GM19240 (cell line): ENCODE data around the gene NRL.

Source experiments
- DNase-seq: peaks from one replicate; pipeline ENCODE4 v3.0.0; 2011; ENCODE audit warnings: low spot score; ENCODE audit not compliant: insufficient read length

The NRL gene

GRCh38 chr14:24080888-24081738 lies 33.6 kb downstream of the NRL start:
- DNase-seq: peak; percentile 82

DNA sequence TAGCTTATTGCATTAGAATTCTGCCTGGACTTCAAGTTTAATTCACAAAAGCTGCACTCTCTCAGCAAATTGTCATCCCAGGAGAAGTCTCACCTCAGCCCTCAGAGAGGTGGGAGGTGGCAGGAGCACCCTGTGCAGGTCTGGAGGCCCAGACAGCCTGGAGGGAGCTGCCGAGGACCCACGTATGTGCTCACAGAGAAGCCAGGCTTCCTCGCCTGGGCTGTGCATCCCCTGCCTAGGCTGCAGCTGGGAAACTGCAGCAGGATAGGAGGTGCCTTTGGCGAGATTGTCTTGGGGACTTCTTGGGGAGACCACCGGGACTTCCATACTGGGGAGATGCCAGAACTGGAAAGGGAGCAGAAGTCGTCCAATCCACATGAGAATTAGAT lies 34.6 kb downstream of the NRL start:
- no peak for DNase-seq

DNA sequence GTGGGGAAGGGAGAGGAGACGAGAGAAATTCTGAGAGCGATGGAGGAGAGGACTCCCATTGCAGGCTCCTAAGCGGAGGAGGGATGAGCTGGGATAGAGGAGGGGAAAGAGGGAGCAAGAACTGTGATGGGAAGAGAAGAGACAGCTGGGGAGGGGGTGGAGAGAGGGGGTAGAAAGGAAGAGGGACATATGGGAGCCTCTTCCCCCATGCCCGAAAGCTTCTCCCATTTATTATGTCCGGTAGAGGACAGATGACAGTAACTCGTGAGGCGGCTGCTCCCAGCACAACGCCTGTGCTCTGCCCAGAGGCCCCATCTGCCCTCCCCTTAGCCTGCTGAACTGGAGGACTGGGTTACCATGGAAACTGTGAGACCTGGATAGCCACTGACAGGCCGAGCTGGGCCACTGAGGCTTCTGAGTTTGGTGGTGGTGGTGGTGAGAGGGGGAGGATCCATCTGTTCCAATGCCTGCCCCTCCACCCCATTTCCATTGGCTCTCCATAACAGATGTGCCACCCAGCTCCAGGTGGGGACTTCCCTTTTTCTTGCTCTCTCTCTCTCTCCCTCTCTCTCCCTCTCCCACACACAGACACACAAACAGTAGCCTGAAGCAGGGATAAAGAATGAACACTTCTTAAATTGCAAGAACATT lies 35.1 kb downstream of the NRL start:
- DNase-seq: no peak

- no peak for DNase-seq
These were observed 36.6 kb downstream of the NRL start for GRCh38 chr14:24078146-24078545.

GRCh38 chr14:24077086-24077485 lies 37.7 kb downstream of the NRL start:
- no peak for DNase-seq

GRCh38 chr14:24076302-24076601 lies 38.5 kb downstream of the NRL start:
- DNase-seq: no peak

DNA sequence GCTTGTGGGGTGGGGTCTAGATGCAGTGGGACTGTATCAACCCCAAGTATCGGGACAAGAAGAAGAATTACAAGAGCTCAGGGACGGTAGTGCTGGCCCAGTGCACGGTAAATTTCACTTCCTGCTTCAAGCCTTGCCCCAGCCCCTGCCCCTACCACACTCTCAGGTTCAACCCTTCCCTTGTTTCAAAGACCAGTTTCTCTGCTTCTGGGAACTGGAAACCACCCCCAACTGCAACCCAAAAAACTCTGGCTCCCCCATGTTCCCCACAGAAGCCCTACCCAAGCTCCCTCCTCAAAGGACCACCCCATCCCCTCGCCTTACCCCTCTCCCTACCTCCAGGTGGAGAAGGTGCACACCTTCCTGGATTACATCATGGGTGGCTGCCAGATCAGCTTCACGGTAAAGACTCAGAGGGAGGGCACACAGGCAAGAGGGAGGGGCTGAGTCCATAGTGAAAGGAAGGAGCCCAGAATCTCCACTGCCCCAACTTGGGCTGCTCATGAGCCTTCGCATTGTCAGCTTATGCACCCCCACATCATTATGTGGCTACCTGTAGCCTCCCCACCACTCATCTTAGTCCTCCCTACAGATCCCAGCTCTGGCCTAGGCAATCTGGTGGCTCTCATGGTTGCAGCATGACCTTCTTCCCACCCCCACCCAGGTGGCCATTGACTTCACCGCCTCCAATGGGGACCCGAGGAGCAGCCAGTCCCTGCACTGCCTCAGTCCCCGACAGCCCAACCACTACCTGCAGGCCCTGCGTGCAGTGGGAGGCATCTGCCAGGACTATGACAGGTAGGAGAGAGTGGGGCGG lies 39.1 kb downstream of the NRL start:
- DNase-seq: peak; percentile 39

GRCh38 chr14:24074625-24075484 lies 39.9 kb downstream of the NRL start:
- no peak for DNase-seq

DNA sequence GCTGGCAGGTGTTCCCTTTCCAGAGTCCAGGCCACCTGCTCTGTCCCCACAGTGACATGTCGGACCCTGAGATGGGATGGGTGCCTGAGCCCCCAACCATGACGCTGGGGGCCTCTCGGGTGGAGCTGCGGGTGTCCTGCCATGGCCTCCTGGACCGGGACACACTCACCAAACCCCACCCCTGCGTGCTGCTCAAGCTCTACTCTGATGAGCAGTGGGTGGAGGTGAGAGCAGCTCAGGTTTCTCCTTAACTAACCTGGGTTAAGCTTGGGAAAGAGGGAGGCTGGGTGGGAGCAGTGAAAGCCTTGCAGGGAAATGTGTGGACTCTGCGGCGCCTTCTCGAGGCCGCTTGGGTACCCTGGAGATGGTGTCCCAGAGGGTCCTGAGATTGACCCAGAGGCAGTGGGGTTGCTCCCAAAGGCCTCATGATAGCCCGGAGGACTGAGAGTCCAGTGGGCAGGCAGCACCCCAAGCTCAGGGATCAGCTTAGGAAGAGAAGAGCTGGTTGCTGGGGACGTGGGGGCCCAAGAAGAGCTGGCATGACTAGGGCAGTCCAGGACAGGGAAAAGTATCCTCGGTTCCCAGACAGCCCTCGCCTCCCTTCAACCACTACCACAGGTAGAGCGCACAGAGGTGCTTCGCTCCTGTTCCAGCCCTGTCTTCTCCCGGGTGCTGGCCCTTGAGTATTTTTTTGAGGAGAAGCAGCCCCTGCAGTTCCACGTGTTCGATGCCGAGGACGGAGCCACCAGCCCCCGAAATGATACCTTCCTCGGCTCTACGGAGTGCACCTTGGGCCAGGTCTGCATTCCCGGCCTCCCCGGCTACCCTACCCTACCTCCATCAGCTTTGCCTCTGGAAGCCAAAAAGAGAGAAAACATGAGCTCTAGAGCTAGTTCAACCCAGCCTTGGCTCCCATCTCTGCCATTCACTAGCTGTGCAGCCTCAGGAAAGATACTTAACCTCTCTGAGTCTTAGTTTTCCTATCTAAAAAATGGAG lies 41.6 kb downstream of the NRL start:
- no peak for DNase-seq

DNA sequence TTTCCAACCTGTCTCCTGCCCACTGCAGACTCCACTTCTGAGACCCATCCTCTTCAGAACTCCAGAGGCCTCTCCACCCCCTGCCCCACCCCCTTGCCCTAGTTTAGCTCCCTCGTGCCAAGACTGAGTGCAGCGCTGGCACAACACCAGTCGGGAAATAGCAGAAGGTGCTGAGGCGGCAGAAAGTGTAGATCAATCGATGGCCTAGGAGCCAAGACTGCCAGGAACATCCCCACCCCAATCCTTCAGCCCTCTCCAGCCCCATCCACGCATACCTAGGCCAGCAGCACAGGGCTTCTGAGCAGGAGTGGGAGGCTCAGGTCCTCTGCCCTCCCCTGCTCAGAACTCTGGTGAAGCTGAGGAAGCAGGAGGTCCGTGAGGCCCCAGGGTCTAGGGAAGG lies 42.3 kb downstream of the NRL start:
- DNase-seq: no peak

- no peak for DNase-seq
These were observed 42.8 kb downstream of the NRL start for GRCh38 chr14:24071836-24072430.

DNA sequence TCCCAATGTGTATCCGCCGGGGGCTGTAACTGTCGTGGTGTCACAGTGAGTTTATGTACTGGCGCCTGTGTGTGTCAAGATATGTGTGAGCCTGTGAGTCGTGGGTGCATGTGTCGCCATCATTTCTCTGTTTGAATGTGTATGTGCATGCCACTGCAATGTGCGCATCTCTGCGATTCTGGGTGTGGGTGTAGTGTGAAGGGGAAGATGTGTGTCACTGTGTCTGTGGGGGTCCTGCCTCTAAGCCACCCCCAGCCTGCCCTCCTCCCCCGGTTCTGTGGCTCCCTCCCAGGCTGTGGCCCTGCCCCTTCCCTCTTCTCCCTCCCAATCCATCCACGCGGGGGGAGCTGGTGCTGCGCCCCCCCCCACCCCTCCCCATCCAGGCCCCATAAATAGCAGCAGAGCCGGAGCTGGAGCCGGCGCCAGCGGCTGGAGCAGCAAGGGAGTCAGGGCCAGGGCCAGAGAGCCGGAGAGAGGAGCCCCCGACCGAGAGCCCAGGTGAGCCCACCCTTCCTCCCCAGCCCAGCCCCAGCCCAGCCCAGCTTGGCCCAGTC lies 43.5 kb downstream of the NRL start, which contains the start of gene CPNE6:
CPNE6 (plus strand) TSS at position 419 of the 554 bp plus-strand sequence. CDS start 1,375 bp downstream, outside the sequence.
- no peak for DNase-seq

- no peak for DNase-seq
These were observed 44.2 kb downstream of the NRL start for GRCh38 chr14:24070285-24071143.

DNA sequence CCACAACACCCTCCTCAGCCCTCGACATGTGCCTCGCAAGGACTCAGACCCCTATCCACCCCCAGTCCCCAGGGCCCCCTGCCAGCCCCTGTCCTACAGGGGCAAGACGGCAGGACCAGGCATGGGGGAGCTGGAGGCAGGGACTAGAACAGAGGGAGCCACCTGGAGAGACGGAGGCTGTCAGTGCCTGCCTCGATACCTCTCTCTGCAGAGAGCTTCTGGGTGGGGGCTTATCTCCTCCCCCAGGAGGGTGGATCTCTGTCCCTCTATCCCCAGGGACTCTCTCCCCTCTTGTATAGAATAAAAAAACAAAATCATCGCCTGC lies 45.4 kb downstream of the NRL start:
- DNase-seq: no peak

DNA sequence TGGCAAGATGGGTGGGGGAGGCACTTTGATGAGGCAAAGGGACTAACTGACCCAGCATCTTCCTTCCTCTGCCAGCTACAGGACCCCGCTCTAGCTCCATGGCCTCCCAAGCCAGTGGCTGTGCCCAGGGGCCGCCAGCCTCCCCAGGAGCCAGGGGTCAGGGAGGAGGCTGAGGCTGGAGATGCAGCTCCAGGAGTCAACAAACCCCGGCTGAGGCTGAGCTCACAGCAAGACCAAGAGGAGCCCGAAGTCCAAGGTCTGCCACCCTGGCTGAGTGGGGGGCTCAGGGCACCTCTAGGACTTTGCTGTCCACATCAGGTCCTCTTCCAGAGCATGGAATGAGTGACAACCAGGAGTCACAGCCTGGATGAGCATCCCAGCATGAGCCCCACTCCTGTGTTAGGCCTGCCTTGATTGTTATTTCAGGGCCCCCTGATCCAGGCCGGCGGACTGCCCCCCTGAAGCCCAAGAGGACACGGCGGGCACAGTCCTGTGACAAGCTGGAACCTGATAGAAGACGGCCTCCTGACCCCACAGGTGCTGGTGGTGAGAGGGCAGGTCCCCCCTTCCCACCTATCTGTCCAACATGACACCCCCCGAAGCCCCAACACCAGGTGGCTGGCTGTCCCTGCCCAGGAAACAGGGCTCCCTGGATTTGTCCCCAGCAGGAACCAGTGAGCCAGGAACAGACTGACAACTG lies 45.9 kb downstream of the NRL start:
- DNase-seq: no peak

DNA sequence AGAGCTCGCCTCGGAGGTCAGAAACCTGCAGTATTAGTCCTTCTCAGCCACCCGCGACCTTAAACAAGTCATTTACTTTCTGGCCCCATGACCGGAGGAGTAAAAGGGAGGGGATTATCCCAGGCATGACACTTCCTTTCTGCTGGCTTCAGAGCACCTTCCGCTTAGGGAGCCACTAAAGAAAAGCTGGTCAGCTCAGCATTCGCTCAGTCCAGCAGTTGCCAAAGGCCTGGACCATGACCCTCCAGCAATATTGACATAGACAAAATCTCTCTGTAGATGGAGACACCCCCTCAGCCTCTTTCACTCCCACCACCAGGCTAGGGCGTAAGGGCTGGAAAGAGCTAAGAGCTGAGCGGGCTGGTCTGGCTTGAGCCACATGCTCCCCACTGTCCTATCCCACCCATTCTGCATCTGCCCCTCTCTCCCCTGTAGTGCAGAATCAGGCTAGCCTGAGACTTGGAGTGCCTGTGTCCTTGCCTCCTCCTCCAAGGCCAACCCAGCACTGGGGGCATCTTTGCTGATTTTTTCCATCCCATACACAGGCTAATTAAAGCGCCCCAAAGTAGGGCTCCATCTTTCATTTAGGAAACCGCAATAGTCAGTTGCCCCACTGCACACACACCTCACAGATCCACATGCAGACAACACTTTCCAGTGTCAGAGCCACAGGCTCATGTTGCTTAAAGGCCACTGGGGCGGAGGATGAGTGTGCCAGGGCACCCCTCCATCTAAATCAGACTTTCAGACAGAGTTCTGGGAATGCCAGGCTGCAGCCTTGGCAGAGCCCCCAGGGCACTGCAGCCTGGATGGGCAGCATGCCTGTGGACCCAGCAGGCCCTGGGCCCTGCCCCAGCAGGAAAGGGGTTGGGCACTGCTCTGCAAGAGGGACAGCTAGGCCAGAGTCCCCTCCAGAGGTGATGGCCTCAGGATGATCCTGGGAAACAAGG lies 47.3 kb downstream of the NRL start:
- DNase-seq: no peak
